HG03469 (cell line): ENCODE measurements around the gene MYT1.

Experiments
- ATAC-seq: cut with Tn5 transposase; IDR thresholded peaks from one replicate; pipeline ENCODE4 v1.9.1; 2021; ENCODE audit warnings: mild to moderate bottlenecking, moderate library complexity, moderate number of reproducible peaks; ENCODE audit not compliant: unreplicated experiment

MYT1 gene

DNA sequence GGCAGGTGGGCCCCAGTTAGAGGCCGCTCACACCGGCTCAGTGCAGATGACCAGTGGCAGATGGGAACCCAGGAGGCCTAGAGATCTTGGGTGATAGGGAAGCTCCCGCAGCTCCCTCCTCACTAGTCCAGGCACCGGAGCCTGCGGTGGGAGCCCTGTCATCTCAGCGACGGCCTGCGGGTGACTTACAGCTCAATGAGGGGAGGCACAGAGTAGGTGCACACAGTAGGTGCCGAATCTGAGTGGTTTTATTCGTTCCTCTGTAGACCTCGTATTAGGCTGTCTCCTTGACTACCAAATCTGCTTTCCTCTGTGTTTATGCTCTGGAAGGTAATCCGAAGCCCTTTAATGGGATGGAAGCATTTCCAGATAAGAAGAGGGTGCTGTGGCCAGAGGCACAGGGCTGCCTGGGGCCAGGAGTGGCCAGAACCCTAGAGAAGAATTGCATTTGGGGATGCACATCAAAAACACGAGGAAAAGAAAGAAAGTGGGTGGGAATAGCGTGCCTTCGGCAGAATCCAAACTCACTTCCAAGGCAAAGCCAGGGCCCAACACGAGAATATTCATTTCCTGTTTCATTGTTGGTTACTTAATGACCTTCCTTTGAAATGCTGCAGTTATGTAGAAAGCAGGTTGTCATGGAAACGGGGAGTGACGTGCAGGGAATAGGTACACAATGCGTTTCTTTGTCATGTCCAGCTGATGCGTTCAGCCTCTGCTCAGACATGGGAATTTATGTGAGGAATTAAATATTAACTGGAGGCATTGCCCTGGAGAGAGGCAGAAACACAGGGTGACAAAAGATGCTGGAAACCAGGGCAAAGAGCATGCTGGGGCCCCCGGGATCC, 24.7 kb downstream of the MYT1 start:
- no peak for ATAC-seq

DNA sequence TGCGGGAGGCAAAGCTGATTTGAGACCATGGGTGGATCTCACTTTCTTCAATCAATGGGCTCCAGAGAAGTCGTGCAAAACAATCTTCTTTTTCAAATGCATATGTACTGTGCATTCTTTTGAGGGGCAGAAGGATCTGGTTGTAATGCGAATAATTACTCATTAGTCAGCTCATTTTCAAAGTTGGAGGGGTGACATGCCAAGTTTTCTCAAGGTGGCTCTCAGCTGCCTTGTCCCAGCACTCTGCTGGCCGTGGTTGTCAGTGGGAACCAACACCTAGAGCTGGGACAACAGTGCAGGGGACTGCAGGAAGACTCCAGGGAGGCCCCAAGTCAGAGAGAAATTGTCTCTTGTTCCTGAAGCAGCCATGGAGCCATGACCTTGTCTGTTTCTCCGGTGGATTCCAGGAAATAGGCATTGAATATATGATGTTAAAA, 25.3 kb downstream of the MYT1 start:
- ATAC-seq, result no peak

DNA sequence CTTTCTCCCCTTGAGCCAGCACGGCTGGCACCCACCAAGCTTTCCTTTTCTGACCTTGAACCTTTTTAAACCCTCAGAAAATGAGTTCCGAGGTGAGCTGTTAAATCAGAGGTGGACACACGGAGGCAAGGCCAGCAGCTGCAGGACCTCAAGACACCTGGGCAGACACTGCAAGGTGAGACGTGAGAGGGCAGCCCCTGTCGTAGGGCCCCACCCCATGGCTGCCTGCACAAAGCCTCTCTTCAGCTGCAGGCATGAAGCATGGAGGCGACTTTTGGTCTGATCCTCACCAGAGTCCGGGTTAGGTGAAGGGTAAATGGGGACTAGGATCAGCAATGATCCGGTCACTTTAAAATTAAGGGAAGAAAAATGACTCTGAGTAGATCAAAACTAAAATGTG, 25.7 kb downstream of the MYT1 start:
- no peak for ATAC-seq

DNA sequence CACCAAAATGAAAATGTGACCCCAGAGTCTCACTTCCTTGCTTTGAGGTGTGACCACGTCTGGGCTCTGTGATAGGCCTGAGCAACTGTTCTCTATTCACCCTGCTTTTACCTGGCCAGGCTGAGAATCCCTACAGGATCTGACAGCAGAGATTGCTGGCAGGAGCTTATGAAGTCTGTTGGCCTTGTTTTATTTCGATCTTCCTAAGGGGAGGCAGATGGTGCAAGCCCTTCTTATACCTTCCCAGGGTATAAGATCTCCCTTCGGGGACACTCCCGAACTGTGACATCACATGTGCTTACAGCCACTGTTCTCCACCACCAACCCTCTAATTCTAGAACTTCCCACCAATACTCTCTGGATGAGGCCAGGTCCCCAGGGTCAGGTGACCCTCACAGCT, 26.8 kb downstream of the MYT1 start:
- ATAC-seq, result no peak

DNA sequence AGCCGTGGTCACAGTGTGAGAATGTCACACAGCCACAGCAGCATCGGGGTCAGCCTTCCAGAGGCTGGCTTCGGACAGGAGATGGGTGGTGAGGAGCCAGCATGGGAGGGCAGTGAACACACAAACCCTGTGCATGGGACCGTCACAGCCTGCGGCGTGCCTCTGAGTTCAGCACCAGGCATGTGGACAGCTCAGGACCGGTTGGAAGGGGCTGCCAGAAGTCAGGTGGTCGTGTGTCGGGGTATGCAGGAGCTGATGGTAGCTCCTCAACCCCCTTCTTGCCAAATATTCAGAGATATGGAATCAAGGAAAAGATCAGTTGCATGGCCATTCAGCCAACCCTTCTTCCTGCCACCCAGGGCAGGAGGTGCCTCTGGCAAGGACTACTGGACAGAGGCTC, 28.2 kb downstream of the MYT1 start:
- no peak for ATAC-seq

DNA sequence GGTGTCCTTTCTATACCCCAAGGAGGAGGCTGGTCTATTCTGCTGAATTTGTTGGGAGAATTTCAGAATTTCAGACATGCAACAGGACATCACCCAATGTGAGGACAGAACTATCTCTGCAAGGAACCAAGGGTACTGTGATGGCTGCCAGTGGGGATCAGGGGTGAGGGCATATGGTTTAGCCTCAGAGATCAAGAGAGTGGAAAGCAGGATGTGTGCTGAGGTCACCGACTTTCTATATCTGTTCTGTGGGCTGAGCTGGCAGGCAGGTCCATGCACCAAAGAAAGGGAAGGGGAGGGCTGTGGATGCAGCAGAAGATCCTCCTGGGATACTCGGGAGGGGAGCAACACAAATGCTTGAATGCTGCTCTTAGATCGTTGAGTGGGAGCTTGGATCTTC, 28.8 kb downstream of the MYT1 start:
- ATAC-seq, result no peak

DNA sequence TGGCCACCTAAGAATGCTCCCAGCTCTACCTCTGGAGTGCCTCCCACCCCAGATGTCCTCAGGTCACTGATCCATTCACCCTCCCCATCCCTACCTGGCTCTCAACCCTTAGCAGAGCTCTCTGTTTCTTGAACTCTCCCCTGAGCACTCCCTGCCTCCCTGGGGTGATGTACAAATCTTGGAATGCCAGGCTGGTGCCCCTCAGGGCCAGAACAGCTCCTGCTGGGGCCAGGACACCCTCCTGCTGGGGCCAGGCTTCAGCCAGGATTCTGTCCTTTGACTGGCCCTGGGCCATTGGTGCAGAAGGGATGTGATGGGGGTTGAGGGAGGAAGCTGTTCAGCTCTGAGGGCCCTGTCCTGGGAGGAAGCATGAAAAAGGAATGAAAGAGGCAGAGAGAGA, 30.0 kb downstream of the MYT1 start:
- no peak for ATAC-seq

DNA sequence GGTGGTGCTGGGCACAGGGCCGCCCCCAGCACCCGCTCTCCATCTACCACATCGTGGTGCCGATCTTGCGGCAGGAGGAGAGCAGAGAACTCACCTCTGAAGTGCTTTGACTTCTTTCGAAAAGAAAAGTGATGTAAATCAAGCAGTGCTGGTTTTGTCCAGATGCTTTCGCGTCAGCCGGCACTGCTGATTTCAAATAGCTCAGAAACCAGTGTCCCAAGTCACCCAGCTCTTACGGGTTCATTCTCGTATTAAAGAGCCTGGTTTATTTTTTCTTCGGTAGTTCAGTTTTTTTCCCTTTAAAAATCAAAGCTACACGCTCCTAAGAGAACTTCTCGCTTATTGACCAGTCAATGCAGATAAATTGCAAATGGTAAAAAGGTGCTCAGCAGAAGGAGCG, 32.1 kb downstream of the MYT1 start:
- ATAC-seq, result no peak

DNA sequence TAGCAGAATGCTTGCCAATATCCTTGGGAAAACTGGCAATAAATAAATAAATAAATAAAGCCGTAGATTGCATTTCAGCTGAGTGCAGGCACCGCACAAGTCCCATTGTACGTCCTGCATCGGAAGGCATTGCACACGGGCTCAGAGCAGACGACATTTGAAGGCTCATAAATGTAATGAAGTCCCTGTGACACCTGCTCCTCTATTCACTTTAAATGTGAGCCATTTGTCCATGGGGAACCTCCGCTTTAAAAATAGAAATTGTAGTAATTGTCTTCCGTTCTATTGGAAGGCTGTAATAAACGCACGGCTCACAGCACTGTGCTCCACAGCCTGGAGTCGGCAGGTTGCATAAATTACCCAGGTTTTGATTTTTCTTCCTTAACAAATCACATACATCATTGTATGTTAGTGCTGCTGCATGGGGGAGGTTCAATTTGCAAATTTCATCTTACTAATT, 32.6 kb downstream of the MYT1 start:
- ATAC-seq, result no peak

DNA sequence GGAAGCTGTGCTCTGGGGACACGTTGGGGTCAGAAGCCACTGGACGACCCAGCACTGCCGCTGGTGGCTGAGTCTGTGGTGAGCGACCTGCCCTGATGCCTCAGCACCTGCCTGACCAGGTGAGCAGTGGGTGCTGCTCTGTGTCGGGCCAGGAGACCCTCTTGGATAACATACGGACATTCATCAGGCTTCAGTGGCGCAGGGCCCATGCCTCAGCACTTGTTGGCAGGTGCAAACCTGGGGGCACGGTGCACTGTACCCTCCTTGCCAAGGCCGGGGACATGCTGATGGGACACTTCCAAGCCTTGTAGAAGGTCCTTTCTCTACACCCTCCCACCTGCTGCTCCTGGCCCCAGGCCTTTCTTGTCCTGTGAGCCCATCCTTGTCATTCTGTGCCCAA, 34.1 kb downstream of the MYT1 start:
- ATAC-seq, result no peak

DNA sequence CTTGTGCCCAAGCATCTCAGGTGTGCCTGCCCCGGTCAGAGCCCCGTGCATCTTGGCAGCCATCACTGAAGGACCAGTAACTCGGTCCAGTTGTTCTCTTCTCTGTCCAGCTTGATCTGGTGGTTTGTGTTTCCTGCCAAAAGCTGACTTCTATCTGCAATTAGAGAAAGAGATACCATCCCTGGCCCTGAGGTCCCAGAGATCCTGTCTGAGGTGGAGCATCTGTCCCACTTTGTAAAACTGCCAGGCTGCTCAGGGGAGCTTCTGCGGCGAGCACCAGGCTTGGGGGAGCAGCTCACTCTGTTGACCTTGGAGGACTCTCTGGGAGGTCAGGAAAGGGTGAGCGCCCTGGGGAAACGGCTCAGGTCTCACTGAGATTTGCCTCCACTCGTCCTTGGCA, 35.1 kb downstream of the MYT1 start:
- ATAC-seq, result no peak

DNA sequence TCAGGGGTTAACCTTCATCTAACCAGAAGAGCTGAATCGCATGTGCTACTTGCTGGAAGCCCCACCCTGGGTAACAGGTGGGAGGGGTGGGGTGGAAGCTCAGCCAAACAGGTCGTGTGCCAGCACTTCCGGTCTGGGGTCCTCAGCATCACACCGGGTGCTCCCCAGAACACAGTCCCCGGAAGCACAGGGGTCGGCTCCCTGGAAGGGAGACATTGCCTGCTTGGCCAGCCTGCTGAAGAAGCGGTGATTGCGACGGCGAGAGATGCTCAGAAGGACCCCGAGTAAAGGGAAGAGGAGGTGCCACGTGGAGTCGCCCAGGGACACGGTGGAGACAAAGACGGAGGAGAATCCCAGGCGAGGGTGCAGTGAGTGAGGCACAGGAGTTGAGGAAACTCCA, 36.5 kb downstream of the MYT1 start:
- no peak for ATAC-seq

DNA sequence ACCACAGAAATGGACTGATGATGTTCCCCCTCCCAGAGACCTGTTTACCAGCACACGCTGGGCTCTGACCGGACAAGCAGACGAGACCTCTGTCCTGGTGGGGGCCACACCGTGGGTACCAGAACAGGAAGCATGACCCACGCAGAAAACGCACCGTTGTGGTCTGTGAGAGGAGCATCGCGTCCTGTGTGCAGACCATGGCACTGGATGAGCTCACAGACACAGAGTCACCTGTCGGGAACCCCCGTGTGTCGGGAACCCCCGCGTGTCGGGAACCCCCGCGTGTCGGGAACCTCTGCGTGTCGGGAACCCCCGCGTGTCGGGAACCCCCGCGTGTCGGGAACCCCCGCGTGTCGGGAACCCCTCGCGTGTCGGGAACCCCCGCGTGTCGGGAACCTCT, 37.4 kb downstream of the MYT1 start:
- no peak for ATAC-seq

DNA sequence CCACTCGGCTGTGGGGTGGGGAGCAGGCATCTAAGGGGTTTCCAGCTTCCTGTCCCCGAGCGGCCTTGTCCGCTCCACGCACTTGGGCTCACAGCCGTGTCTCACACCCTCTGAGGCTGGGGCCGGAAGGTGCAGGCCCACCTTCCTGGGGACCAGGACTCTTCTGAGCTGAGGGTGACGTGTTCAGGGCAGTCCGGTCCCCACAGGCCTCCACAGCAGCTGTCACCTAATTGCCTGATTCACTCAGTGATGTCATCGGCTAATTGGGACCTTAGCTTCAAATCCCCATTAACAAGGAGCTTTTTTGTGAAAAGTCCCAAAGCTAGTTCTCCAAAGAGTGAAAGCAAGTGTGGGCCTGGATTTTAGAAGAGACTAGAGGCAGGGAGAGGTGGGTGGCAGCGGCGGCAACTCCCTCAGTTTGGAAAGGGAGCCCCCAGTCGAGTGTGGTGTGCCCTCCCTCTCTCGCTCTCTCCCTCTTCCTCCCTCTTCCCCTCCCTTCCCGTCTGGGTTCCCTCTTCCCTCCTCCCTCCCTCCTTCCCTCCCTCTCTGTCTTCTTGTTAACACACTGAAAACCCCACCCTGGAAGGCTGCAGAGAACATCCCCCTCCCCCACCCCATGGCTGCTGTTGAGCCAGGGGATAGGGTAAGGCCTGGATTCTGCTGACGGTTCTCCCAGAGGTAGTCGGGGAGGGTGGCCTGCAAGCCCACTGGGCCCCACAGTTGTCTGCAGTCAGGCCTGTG, 39.0 kb downstream of the MYT1 start:
- ATAC-seq, result no peak

DNA sequence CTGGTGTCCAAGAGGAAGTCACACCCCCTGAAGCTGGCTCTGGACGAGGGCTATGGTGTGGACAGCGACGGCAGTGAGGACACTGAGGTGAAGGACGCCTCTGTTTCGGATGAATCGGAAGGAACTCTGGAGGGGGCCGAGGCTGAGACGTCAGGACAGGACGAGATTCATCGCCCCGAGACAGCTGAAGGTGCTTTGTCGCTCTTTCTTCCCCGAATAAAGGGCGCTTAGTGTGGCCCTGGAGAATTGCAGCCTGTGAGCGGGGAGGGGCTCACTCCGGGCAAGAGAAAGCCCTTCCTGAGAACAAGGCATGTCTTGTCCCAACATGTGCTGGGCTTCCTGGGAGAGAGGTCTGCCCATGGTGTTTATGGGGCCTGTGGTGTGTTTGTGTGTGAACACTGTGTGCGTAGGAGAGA, 41.4 kb downstream of the MYT1 start:
- no peak for ATAC-seq

DNA sequence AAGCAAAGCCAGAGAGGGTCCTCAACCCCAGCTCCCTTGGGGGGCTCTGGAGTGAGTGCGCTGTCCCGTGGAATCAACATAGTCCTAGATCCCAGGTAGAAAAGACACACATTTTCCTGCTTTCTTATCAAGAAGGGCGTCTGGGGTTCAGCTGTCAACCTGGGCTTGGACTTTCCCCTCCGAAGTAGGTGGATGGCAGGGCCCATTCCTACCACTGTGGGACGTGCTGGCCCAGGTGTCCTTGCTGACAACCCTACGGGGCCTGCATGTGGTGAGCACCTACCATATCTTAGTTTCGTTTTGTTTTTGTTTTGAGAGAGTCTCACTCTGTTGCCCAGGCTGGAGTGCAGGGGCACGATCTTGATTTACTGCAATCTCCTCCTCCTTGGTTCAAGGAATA, 42.4 kb downstream of the MYT1 start:
- no peak for ATAC-seq

DNA sequence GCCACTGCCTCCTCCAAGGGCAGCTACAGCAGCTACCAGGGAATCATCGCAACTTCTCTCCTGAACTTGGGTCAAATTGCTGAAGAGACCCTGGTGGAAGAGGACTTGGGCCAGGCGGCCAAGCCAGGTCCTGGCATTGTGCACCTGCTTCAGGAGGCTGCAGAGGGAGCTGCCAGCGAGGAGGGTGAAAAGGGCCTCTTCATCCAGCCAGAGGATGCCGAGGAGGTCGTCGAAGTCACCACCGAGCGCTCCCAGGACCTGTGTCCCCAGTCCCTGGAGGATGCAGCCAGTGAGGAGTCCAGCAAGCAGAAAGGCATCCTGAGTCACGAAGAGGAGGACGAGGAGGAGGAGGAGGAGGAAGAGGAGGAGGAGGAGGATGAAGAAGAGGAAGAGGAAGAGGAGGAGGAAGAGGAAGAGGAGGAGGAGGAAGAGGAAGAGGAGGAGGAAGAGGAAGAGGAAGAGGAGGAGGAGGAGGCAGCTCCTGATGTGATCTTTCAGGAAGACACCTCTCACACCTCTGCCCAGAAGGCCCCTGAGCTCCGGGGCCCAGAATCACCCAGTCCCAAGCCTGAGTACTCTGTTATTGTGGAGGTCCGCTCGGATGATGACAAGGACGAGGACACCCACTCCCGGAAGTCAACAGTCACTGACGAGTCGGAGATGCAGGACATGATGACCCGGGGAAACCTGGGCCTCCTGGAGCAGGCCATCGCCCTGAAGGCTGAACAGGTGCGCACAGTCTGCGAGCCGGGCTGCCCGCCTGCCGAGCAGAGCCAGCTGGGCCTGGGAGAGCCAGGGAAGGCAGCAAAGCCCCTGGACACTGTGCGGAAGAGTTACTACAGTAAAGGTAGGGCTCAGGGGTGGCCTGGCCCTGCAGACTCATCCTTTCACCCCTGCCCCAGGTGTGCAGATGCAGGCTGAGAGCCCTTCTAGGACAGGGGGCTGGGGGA, 43.7 kb downstream of the MYT1 start:
- no peak for ATAC-seq

DNA sequence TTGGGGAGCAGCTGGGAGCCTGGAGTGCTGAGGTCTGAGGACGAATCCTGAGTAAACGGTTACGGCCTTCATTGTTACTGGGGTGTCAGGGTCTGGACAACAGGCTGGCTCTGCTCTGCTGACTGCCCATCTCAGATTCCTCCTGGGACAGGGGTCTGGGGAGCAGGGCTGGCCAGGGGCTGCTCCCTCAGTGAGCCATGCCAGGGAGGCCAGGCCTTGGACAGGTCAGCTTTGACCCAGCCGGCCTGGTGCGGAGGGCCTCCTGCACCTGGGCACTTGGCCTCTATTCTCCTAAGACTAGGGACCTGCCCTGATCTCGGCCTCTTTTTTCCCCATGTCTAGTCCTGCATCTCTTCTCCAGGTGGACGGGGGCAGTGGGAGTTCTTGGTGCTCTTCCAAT, 44.9 kb downstream of the MYT1 start:
- ATAC-seq, result no peak

DNA sequence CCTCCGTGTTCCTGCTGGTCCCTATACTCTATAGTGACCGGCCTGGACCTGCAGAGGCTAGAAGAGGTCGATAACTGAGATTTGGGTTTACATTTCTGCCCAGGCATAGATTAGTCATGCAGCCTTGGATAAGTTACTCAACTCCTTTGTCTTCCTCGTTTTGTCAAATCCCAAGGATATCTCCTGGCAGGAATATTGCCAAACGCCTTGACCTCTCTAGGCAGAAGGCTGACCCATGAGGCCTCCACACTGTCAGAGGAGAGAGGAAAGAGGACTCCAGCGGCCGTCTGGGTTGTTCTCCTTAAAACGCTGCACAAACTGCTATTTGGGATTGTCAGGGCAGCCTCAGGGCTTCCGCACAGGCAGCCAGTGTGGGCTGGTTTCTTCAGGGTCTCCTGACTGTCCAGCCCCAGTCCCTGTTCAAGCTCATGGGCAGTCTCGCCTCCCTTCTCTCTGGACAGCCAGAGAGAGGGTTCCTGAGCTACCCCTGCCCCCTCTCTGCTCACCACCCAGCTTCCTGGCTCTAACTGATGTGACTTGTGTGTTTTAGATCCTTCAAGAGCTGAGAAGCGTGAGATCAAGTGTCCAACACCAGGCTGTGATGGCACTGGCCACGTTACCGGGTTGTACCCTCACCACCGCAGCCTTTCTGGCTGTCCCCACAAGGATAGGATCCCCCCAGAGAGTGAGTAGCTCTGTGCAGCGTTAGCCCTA, 46.6 kb downstream of the MYT1 start:
- ATAC-seq, result no peak

DNA sequence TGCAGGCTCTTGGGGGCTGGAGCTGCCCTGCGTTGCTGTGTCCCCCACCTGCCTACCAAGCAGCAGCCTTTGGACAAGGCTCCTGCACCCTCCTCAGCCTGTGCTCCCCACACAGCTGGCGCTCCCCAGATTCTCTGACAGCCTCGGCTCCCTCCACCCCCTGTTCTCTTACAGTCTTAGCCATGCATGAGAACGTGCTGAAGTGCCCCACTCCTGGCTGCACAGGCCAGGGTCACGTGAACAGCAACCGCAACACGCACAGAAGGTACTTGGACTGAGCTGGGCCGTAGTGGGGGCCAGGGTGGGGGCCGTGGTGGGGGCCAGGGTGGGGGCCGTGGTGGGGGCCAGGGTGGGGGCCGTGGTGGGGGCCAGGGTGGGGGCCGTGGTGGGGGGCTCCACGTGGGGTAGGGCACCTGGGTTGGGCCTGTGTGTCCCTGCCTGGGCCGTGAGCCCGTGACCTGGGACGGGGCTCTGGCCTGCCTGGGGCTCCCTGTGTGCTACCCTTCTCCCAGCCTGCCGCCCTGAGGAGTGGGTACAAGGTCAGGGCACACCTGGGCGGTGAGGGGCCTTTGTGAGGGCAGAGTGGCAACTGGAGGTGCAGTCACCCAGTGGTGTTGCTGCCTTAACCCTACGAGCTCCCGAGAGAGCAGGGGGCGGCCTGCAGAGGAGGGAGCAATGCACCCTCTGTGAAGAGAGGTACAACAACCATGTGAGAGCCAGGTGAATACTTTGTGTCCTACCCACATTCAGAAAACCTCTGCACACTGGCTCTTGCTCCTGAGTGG, 47.8 kb downstream of the MYT1 start:
- ATAC-seq, result no peak
